Upper lobe of left lung (tissue), 4 donors: ENCODE measurements around the gene ITGBL1.

Experiments used
- POLR2AphosphoS5 ChIP-seq, 2 donors: sonication (generic); formaldehyde crosslinking; IDR thresholded peaks; one replicate each; pipeline ENCODE4 v1.5.1; 2017; ENCODE audit warnings: antibody characterized with exemption in 2 of 2
- TF ChIP-seq, protein P1 (sequence below), 6 experiments: fragments of 450-650 bp in 4 of 6; fragments of 200-600 bp in 2 of 6; sonication (generic) in 2 of 6; IDR thresholded peaks; one replicate each; pipeline ENCODE4 v1.5.1; 2016 to 2019; ENCODE audit warnings: antibody characterized with exemption in 6 of 6

DNA sequence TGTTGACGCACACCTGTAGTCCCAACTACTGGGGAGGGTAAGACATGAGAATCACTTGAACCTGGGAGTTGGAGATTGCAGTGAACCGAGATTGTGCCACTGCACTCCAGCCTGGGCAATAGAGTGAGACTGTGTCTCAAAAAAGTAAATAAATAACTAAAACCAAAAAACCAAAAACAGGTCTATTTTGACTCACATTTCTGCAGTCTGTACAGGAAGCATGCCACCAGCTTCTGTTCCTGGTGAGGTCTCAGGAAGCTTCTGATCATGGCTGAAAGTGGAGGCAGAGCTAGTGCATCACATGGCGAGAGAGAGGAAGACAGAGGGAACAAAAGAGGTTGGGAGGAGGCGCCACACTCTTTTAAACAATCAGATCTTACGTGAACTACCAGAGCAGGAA lies 142.5 kb downstream of the ITGBL1 start:
- TF ChIP-seq, protein P1, sequence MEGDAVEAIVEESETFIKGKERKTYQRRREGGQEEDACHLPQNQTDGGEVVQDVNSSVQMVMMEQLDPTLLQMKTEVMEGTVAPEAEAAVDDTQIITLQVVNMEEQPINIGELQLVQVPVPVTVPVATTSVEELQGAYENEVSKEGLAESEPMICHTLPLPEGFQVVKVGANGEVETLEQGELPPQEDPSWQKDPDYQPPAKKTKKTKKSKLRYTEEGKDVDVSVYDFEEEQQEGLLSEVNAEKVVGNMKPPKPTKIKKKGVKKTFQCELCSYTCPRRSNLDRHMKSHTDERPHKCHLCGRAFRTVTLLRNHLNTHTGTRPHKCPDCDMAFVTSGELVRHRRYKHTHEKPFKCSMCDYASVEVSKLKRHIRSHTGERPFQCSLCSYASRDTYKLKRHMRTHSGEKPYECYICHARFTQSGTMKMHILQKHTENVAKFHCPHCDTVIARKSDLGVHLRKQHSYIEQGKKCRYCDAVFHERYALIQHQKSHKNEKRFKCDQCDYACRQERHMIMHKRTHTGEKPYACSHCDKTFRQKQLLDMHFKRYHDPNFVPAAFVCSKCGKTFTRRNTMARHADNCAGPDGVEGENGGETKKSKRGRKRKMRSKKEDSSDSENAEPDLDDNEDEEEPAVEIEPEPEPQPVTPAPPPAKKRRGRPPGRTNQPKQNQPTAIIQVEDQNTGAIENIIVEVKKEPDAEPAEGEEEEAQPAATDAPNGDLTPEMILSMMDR (IDR thresholded peaks at IDR 0.05): no peak
- TF ChIP-seq POLR2AphosphoS5 (IDR thresholded peaks at IDR 0.05): no peak
